ENCODE results near the gene DOCK11.
"Not testable (repeated sequence)": the region's sequence is repeated elsewhere in the genome, so short reads cannot be mapped to it uniquely, and the experiment has no call there.

The DOCK11 gene

DNA sequence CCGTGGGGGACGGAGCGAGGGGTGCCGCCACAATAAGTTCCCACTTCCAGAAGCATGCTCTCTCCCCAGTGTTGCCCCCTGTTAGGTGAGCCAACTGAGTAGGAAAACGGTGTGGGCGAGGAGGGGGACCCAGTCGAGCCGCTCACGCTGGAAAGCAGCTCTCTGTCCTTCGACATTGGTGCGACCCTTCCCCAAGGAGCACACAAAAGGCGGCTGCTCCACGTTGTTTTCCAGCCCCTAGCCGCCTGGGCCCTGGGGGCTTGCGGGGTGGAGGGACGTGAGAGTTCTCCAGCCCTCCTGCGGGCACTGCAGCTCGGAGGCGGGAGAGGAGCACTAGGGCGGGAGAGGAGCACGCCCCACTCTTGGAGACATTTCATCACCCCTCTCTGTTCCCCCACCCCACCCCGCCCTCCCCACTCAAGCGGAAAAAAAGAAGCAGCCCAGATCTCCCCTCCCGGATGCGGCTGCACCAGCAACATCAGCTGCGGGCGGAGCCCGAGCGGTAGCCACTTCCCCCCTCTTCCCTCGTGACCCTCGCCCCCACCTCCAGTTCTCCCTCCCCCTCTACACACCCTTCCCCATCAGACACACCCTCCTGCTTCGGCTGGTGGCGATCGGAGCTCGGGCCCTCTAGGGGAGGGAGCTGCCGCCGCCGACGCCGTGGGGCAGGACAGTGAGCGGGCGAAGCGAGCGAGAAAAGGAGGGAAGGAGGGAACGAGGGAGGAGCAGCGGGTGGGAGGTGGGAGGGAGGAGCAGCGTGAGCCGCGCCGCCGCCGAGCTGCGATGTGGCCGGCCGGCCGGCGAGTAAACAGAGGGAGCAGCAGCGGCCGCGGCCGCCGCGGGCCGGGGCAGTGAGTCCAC, at the start of gene DOCK11:
TSS of gene DOCK11 (plus strand) at position 755 of the 861 bp plus-strand sequence. CDS start 157 bp downstream, outside the sequence.
- H3K27me3 Mint-ChIP-seq = peaks cover 13% of the 10 kb centered on the region
- peak; percentile 81 for DNase-seq
- H3K27ac Mint-ChIP-seq = peak within 1 kb of the TSS; percentile 96
- H3K4me1 Mint-ChIP-seq (ENCODE audit: low read depth) = peaks cover 29% of the 10 kb centered on the region
- peaks cover 4% of the 10 kb centered on the region for H3K36me3 Mint-ChIP-seq (ENCODE audit: low read depth)
- peak within 1 kb of the TSS; percentile 96 for H3K4me3 Mint-ChIP-seq
- no peaks in the 10 kb centered on the region for H3K9me3 Mint-ChIP-seq

DNA sequence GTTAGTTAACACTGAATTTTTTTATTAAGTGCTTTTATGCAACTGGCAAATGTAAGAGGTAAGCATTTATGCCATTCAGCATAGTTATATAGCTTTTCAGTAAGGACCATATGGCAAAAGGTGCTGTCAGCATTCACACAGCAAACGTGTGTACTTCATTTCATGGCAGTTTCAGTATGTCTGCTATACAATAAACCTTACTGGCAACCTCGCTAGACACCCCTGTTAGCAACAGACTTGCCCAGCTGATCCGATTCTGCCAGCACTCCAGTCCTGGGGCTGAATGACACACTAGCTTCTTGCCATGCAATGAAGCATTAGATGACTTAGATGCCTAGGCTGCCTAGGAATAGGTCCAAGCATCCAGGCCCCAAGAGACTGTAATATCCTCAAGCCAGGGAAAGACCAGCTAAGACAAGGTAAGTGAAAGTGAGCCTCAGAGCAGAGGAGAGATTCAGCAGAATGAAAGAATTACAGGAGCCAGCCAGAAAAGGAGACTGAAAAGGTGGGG, 47.3 kb upstream of the DOCK11 start:
- Mint-ChIP-seq H3K4me3 (no peak overlapping the region), H3K27me3 (no peaks in the 10 kb centered on the region), H3K36me3 (ENCODE audit: low read depth) (peaks cover 12% of the 10 kb centered on the region), H3K27ac (no peak overlapping the region), H3K4me1 (ENCODE audit: low read depth) (no peaks in the 10 kb centered on the region), H3K9me3 (no peaks in the 10 kb centered on the region)
- DNase-seq = no peak

- Mint-ChIP-seq H3K27ac (no peak overlapping the region), H3K9me3 (no peaks in the 10 kb centered on the region), H3K36me3 (ENCODE audit: low read depth) (peaks cover 3% of the 10 kb centered on the region), H3K4me1 (ENCODE audit: low read depth) (no peaks in the 10 kb centered on the region), H3K4me3 (no peak overlapping the region), H3K27me3 (peaks cover 4% of the 10 kb centered on the region)
- DNase-seq = no peak
These were observed 40.6 kb upstream of the DOCK11 start for GRCh38 chrX:118455013-118455412.

DNA sequence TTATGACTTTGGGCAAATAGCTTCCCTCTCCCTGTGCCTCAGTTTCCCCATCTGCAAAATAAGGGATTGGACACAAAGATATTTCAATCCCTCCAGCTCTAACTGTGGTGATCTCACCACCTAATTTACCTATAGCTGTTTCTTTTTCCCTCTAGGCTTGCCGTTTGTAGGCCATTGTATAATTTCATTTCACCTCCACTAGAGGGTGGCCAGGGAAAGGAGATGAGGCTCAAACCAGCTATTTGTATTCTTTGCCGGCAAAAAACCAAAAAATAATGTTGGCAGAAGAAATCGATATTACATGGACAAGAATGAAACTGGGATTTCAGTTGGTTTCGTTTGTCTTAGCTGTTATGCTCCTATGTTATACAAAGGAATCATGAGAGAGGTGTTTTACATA, 36.1 kb upstream of the DOCK11 start:
- no peaks in the 10 kb centered on the region for H3K9me3 Mint-ChIP-seq
- no peak overlapping the region for H3K4me3 Mint-ChIP-seq
- H3K36me3 Mint-ChIP-seq (ENCODE audit: low read depth) = no peaks in the 10 kb centered on the region
- peaks cover 4% of the 10 kb centered on the region for H3K27me3 Mint-ChIP-seq
- H3K4me1 Mint-ChIP-seq (ENCODE audit: low read depth) = no peaks in the 10 kb centered on the region
- no peak for DNase-seq
- H3K27ac Mint-ChIP-seq = no peak overlapping the region

- no peak overlapping the region for H3K27ac Mint-ChIP-seq
- no peaks in the 10 kb centered on the region for H3K4me1 Mint-ChIP-seq (ENCODE audit: low read depth)
- no peak for DNase-seq
- no peaks in the 10 kb centered on the region for H3K36me3 Mint-ChIP-seq (ENCODE audit: low read depth)
- H3K4me3 Mint-ChIP-seq = no peak overlapping the region
- no peaks in the 10 kb centered on the region for H3K27me3 Mint-ChIP-seq
- H3K9me3 Mint-ChIP-seq = no peaks in the 10 kb centered on the region
These were observed 31.1 kb upstream of the DOCK11 start for GRCh38 chrX:118464501-118464900.

- H3K27me3 Mint-ChIP-seq = no peaks in the 10 kb centered on the region
- H3K9me3 Mint-ChIP-seq = peaks cover 13% of the 10 kb centered on the region
- no peak overlapping the region for H3K4me3 Mint-ChIP-seq
- no peaks in the 10 kb centered on the region for H3K4me1 Mint-ChIP-seq (ENCODE audit: low read depth)
- DNase-seq = no peak
- no peaks in the 10 kb centered on the region for H3K36me3 Mint-ChIP-seq (ENCODE audit: low read depth)
- H3K27ac Mint-ChIP-seq = no peak overlapping the region
These were observed 27.5 kb upstream of the DOCK11 start for GRCh38 chrX:118468122-118468521.

GRCh38 chrX:118470721-118471347, 24.8 kb upstream of the DOCK11 start:
- not testable (repeated sequence) for H3K4me1 Mint-ChIP-seq (ENCODE audit: low read depth); H3K27ac Mint-ChIP-seq
- H3K9me3 Mint-ChIP-seq = peaks cover 13% of the 10 kb centered on the region

DNA sequence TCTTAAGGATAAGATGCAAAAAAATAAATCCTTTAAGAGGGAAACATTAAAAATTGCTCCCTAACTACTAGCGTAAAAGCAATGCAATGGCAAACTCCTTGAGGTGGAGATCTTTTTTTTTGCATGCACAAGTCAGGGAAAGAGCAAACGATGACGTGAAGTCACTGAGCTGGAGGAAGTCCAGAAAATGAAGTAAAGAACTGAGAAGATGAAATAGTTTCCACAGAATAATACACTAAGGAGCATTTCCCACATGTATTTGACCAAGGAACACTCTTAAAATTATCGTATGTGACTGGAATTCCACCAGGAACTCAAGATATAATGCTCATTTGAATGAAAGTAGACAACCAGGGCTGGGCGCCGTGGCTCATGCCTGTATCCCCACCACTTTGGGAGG, 21.0 kb upstream of the DOCK11 start:
- H3K27me3 Mint-ChIP-seq = no peaks in the 10 kb centered on the region
- no peaks in the 10 kb centered on the region for H3K4me1 Mint-ChIP-seq (ENCODE audit: low read depth)
- H3K4me3 Mint-ChIP-seq = no peak overlapping the region
- no peak for DNase-seq
- H3K27ac Mint-ChIP-seq = no peak overlapping the region
- H3K9me3 Mint-ChIP-seq = peaks cover 13% of the 10 kb centered on the region
- H3K36me3 Mint-ChIP-seq (ENCODE audit: low read depth) = no peaks in the 10 kb centered on the region

More at GRCh38 chrX:118470721-118471347, 24.8 kb upstream of the DOCK11 start:
- H3K36me3 Mint-ChIP-seq (ENCODE audit: low read depth); DNase-seq; H3K27me3 Mint-ChIP-seq; H3K4me3 Mint-ChIP-seq: not testable (repeated sequence)

DNA sequence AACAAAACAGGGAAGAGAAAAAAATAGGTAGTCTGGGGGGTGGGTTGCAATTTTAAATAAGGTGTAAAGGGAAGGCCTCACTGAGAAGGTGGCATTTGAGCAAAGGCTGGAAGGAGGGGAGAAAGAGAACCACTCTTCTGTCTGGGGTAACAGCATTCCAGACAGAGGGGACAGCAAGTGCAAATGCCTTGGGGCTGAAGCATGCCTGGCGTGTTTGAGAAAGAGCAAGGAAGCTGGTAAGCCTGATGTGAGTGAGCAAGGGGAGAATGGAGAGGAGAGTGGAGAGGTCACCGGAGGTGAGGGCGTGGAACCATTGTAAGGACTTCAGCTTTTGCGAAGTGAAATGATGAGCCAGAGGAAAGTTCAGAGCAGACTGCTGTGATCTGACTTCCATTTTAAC, 19.7 kb upstream of the DOCK11 start:
- Mint-ChIP-seq H3K4me3 (no peak overlapping the region), H3K27ac (no peak overlapping the region), H3K27me3 (no peaks in the 10 kb centered on the region), H3K4me1 (ENCODE audit: low read depth) (no peaks in the 10 kb centered on the region), H3K9me3 (peaks cover 7% of the 10 kb centered on the region), H3K36me3 (ENCODE audit: low read depth) (no peaks in the 10 kb centered on the region)
- no peak for DNase-seq

DNA sequence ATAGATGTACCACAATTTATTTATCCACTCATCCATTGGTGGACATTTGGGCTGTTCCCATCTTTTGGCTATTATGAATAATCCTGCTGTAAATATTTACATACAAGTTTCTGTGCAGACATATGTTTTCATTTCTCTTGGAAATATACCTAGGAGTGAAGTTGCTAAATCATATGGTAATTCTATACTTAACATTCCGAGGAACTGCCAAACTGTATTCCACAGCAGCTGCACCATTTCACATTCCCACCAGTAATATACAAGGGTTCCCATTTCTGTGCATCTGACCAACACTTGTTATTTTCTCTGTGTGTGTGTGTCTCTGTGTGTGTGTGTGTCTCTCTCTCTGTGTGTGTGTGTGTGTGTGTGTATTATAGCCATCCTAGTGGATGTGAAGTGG, 15.4 kb upstream of the DOCK11 start:
- no peaks in the 10 kb centered on the region for H3K9me3 Mint-ChIP-seq
- no peaks in the 10 kb centered on the region for H3K36me3 Mint-ChIP-seq (ENCODE audit: low read depth)
- no peaks in the 10 kb centered on the region for H3K27me3 Mint-ChIP-seq

GRCh38 chrX:118482384-118482783, 13.2 kb upstream of the DOCK11 start:
- DNase-seq; H3K27me3 Mint-ChIP-seq; H3K4me3 Mint-ChIP-seq; H3K4me1 Mint-ChIP-seq (ENCODE audit: low read depth); H3K36me3 Mint-ChIP-seq (ENCODE audit: low read depth); H3K9me3 Mint-ChIP-seq; H3K27ac Mint-ChIP-seq: not testable (repeated sequence)

More for the DNA sequence above, 15.4 kb upstream of the DOCK11 start:
- no peaks in the 10 kb centered on the region for H3K4me1 Mint-ChIP-seq (ENCODE audit: low read depth)
- no peak overlapping the region for H3K4me3 Mint-ChIP-seq
- no peak overlapping the region for H3K27ac Mint-ChIP-seq
- no peak for DNase-seq

DNA sequence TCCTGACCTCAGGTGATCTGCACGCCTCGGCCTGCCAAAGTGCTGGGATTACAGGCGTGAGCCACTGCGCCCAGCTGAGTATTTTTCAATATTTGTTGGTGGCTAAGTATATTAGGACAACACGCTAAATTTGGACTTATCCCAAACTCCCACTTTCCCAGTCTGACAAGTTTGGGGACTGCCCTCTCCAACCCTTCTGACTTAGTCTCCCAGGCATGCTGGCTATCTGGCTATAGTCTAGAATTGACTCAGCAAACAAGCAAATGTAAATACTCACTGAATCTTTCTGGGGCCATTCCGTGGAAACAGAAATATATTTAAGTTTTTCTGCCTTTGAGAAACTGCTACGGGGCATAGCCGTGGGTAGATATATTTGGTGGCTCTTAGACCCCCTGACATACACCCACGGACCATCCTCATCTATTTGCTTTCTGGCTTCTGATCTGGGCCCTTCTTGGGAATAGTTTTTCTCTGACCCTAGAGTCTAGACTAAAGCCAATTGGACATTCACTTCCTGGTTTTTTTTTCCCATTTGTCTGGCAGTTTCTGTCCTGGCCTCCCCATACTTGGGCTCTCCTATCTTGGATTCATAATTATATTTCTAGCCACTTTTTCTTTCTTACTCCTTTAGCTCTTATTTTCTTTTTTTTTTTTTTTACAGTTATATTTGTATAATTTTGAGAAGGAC, 11.3 kb upstream of the DOCK11 start:
- H3K27ac Mint-ChIP-seq = no peak overlapping the region
- H3K27me3 Mint-ChIP-seq = no peaks in the 10 kb centered on the region
- no peaks in the 10 kb centered on the region for H3K4me1 Mint-ChIP-seq (ENCODE audit: low read depth)

GRCh38 chrX:118486693-118487092, 8.9 kb upstream of the DOCK11 start:
- not testable (repeated sequence) for DNase-seq; H3K4me1 Mint-ChIP-seq (ENCODE audit: low read depth); H3K9me3 Mint-ChIP-seq; H3K4me3 Mint-ChIP-seq; H3K27me3 Mint-ChIP-seq; H3K27ac Mint-ChIP-seq; H3K36me3 Mint-ChIP-seq (ENCODE audit: low read depth)

More for the DNA sequence above, 11.3 kb upstream of the DOCK11 start:
- Mint-ChIP-seq H3K36me3 (ENCODE audit: low read depth) (no peaks in the 10 kb centered on the region), H3K4me3 (no peak overlapping the region), H3K9me3 (no peaks in the 10 kb centered on the region)
- DNase-seq = no peak

- H3K27me3 Mint-ChIP-seq = peaks cover 6% of the 10 kb centered on the region
- no peak for DNase-seq
- H3K36me3 Mint-ChIP-seq (ENCODE audit: low read depth) = peaks cover 4% of the 10 kb centered on the region
- H3K4me3 Mint-ChIP-seq = no peak overlapping the region
- peaks cover 14% of the 10 kb centered on the region for H3K4me1 Mint-ChIP-seq (ENCODE audit: low read depth)
- H3K27ac Mint-ChIP-seq = no peak overlapping the region
- H3K9me3 Mint-ChIP-seq = no peaks in the 10 kb centered on the region
These were observed 2.6 kb upstream of the DOCK11 start for GRCh38 chrX:118493016-118493415.

Data from activated T-cell treated with anti-CD3 and anti-CD28 coated beads, Interleukin-2, amount 50 U/mL, for 24 hours (primary cell).